ENCODE measurements around the gene NCKAP1.

GRCh38 chr2:183035298-183035953 is 2.8 kb downstream of the NCKAP1 start:
- TF ChIP-seq POLR2A (IDR thresholded peaks at IDR 0.05) (no peak), CTCF (IDR thresholded peaks at IDR 0.05) (no peak)
